ENCODE measurements around the gene MAGEA3.

- no peak for TF ChIP-seq CTCF (IDR thresholded peaks at IDR 0.05; ENCODE audit: insufficient read depth, low read depth, low read length)
- TF ChIP-seq EZH2 (IDR thresholded peaks at IDR 0.05; ENCODE audit: insufficient read depth, low read length) = no peak
Observed at GRCh38 chrX:152674135-152674534, 24.5 kb upstream of the MAGEA3 start.
